Right renal pelvis (tissue), 4 donors: ENCODE results near the gene VPS8. TPM values are rescaled to one million over a fixed set of nuclear protein-coding genes. Genes with fewer than 3 reads are reported as not detected.

Experiments
- DNase-seq, 4 donors: peaks; one replicate each; pipeline ENCODE4 v3.0.0-alpha.2; 2013; ENCODE audit warnings: low read depth in 4 of 4, low spot score in 3 of 4, missing footprints in 1 of 4
- polyA plus RNA-seq, 4 donors: library from polyadenylated mRNA; unstranded; fragments of 120-200 nt; gene quantifications; one replicate each; pipeline ENCODE4 v1.2.1, GENCODE V29; 2013; ENCODE audit not compliant: insufficient read length in 4 of 4

Gene VPS8
- polyA plus RNA-seq, 4 donors = 33.9 to 42.3 (median 41.8) TPM

DNA sequence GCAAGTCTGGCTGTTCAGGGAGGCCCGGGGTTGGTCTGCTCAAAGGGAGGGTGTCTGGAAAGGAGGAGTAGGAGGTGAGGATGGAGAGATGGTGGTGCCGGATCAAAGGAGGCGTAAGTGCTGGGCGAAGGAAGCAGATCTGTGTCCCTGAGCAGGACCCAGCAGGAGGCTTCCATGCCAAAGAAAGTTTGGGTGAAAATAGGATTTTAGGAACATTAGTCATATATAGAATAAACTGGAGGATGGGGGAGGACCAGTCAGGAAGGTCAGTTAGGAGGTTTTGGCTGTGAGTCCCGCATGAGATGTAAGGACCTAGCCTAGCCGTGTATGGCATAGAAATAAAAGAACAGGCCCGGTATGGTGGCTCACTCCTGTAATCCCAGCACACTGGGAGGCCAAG, 28.6 kb upstream of the VPS8 start:
- DNase-seq = no peak

DNA sequence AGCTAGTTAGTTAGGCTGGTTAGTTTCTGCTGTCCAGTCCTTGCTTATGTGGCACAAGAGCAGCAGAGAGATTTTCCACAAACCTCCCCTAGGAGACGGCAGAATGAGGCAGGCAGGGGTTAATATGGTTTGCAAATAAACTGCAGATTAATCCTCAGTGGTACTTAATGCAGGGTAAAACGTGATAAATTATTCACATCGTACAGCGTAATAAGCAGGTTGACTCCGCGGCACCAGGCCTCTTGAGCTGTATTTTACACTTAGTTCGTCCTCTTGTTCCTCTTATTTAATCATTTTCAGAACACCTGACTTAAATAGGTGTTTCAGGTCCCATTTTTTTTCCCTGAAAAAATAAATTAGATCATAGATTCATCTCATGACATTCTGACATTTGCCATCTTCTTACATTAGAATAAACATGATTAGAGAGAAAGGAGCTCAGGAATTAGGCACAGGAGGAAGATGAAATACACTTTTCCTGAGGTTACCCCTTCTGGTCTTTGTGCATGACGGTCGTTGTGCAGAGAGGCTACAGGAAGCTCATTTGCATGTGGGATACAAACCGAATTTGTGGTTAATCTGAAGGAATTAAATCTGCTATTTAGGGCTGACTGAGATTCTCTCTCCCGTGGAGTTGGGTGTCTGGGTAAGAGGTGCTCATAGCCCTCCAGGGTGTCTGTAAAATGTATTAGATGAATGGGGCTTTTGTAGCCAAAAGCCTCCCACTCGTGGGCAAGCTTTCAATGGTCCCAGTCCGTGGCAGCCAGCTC, 27.1 kb upstream of the VPS8 start:
- DNase-seq = no peak

DNA sequence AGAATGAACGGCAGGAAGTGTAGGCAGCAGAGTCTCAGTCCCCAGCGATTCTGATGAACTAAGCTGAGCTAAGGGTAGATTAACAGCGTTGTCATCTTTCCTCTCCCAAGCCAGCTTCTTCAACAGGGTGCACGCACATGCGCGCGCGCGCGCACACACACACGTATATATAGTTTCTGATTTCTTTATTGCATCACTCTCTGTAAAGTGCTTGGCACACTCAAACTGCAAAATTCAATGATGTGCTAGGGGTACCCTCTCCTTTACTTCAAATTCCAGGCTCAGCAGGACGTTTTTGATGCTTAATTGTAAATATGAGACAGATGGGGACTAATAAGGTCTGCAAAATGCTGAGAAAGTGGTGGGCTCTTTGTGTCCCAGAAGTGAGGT, 26.1 kb upstream of the VPS8 start:
- no peak for DNase-seq

DNA sequence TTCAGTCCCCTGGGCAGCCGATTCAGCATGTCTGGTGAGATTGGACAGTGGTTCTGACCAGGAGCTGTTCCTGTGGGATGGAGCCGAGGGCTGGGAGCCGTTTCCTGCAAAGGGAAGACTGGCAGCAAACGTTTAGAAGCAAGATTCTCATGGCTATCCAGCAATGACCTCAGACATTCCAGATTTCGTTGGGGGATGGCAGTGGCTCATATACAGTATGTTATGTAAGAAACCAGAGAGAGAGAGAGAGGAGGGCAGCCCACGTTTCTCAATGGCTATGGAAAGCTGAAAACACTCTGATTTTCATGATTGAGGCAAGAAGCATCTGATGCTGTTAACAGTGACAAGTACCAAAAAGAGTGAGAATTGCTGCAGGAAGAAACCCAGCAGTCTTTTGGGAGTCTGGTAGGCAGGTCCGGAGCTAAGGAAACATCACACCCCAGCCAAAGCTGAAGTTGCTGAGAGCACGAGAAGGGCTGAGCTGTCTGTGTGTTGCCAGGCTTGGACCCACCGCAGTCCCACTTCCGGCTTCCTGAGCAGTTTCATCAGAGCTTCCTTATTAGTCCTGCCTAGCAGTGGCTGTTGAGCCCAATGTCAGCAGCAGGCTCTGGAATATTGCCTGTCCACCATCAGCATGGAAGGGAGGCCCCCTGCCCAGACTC, 25.6 kb upstream of the VPS8 start:
- DNase-seq = no peak

DNA sequence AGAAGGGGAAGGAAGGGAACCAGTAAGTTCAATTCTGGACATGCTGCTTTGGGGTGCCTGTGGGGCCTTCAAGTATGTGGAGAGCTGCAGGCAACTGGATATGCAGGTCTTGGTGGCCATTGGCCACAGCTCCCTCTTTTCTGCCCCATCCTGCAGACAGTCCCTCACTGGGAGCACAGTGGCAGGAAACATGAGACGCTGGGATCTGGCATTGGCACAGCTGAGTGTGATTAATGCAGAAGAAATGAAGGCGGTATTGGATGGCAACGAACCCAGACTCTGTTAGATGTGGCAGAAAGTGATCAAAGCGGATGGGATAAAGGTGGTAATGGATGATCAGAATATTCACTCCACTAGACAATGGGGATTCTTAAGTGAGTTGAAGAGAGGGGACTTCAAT, 23.2 kb upstream of the VPS8 start:
- no peak for DNase-seq

DNA sequence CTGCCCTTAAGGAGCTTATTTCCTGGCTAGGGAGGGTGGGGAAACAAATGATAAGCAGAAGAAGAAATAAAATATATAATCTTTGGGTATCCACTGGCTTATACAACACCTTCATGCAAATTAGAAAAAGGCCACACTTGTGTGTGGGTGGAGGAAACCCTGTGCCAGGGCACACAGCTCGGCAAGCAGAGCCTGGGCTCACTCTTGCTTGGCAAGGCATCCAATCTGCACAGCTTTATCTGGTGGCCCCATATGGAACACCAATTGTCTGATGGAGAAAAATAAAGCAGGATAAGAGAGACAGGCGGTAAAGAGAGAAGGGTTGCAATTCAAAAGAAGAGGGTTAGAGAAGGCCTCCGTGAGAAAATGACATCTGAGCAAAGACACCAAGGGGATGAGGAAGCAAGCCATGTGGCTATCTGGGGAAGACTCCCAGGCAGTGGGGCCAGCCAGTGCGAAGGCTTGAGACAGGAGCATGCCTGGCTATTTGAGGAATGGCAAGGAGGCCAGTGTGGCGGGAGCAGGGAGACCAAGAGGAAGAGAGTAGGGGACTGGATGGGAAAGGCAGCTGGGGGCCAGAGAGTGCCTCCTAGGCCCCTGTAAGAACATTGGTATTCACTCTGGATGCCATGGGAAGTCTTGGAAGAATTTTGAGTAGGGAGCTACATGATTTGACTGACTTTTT, 22.5 kb upstream of the VPS8 start:
- no peak for DNase-seq

DNA sequence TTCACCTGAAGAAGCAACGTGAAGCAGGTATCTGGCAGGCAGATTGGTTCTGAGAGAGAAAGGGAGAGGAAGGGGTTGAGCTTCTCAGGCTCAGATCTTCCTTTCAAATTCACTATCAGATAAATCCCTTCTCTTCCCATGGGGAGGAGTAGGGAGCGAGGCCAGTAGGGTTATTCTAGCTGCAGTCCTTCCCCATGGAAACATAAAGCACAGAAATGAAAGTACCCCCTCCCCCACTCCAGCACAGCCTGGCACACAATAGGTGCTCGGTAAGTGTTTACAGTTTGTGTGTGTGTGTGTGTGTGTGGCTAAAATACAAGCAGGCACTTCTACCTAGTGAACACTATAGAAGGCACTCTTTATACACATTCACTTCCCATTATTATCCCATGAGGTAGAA, 20.8 kb upstream of the VPS8 start:
- no peak for DNase-seq

DNA sequence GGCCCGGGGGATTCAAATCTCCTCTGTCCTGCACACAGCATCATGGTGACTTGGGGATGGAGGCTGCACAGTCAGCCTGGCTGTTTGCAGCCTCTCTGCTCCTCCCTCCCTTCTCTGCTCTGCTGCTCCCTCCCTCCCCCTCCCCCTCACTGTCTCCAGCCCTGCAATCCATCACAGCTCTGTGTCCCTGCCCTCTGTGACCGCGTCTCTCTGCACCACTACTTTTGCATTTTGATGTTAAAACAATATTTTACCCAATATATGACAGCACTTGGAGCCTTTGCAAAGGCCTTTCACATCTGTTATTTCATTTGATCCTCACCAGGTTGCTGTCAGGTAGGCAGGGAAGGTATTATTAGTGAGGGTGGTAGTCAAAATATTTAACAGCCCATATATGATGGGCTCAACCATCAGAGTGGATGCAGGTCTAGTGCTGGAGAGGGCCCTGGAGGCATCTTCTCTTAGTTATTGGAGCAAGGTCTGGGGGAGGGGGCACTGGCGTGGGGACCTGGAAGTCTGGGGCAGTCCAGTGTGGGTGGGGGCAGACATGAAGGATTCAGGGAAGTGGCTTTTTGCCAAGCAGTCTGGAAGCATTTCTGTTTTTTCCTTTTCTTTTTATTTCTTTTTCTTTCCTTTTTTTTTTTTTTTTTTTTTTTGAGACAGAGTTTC, 16.3 kb upstream of the VPS8 start:
- DNase-seq = no peak

DNA sequence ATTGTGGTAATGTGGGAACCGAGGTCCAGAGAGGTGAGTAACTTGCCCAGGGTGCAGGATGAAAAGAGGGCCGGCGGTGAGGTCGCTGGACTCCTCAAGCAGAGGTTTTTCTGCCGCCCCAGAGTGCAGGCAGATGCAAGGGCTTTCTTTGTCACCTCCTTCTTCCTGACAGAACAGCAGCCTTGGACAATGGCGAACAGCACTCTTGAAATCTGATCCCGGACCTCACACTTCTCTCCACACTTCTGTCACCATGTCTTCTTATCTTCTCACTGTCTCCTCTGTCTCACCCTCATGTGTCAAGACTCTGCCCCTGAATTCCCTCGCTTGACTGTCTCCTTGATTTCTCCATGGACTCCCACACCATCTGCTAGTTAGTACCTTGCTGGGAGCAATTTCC, 15.4 kb upstream of the VPS8 start:
- no peak for DNase-seq

DNA sequence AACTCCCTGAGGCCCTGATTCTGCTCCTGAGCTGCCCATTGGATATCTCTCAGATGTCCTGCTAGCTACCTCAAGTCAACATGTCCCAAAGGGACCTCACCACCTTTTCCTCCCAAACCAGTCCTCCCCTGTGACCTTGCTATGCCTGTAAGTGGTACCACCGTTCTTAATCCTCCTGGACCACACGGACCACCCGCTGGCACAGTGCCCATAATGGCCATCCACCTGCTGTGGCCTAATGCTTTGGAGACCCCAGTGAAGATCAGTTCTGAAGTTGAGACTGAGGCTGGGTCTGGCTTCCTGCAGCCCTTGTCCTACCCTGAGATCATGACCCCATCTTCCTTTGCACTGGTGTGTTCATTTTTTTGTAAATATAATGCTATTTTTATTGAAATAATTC, 15.0 kb upstream of the VPS8 start:
- DNase-seq = no peak

DNA sequence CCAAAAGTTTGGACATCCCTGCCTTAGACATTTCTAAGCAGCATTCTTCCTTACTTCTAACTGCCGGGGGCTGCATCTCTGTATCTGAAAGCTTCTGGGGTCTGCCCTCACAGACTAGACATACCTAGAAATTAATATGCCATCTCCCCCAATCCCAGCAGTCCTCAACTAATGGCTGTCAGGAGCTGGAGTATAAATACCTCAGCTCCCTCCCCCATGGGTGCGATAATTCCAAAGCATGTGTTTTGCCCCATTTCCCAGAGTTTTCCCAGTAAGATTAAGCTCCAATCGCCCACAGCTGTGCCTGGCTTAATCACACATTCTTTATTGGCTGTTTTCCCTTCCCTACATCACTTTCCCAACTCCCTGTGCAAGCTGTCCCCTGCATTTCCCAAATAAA, 13.8 kb upstream of the VPS8 start:
- DNase-seq = no peak

DNA sequence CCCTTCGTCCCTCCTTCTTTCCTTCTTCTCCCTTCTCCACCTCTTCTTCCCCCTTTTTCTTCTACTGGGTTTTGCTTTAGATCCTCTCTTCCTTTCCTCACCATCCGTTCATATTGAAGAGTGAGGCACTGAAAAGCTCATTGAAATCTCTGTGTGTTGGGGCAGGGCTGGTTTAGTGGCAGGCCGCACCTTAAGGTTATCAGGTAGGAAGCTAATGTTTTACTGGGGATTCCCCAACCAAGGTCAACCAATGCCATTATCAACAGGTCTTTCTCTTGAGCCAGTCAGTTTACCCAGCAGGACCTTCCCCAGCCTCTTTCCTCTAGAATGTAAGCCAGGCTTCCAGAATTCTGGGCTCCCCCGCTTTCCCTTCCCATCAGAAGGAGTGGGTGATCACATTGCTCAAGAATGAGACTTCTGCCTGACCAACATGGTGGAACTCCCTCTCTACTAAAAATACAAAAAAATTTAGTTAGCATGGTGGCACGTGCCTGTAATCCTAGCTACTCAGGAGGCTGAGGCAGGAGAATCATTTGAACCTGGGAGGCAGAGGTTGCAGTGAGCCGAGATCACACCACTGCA, 11.5 kb upstream of the VPS8 start:
- DNase-seq = no peak

DNA sequence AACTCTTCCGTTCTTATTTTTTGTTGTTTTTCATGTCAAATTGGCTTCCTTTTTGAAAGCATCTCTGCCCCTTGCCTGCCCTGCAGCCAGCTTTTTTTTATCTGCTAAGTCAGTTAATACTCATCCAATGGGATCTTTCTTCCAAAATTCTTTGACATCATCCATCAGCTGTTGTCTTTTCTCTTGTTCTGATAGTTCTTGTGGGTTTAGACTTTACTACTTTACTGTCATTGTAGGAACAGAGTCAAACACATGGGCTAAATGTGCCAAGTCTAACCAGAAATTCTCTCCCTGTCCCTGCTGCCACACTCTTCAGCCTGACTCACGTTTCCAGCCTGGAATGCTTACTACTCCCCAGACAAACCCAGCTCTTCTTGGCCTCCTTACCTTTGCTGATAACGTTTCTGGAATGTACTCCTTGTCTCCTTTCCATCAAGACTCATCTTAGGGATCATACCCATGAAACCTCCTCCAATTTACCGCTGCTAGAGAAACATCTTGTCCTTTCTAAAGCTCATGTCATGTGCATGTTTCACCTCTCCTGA, 10.7 kb upstream of the VPS8 start:
- no peak for DNase-seq

DNA sequence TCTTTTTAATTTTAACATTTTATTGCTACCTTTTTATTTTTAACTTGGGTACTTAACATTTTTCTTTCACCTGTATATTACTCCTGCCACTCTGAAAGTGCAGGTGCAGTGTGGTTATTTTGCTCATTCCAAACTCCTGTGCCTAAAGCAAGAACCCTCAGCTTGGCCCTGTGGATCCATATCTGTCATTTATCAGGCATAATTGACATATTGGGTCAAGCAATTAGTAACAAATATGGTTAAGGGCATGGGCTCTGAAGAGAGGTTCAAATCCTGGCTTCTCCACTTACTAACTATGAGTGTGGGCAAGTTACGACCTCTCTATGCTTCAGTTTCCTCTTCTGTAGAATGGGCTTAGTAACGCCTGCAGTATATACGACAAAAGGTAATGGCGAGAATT, 9.8 kb upstream of the VPS8 start:
- DNase-seq = no peak

DNA sequence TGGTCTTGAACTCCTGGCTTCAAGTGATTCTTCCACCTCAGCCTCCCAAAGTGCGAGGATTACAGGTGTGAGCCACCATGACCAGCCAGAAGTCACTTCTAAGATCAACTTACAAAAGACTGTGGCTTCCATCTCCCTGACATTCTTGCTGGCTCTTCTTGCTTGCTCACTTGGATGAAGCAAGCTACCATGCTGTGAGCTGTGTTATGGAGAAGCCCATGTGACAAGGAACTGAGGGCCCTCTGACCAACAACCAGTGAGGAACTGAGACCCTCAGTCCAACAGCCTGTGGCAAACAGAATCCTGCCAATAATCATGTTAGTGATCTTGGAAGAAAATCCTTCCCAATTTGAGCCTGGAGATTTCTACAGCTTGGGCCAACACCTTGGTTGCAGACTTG, 7.2 kb upstream of the VPS8 start:
- no peak for DNase-seq

DNA sequence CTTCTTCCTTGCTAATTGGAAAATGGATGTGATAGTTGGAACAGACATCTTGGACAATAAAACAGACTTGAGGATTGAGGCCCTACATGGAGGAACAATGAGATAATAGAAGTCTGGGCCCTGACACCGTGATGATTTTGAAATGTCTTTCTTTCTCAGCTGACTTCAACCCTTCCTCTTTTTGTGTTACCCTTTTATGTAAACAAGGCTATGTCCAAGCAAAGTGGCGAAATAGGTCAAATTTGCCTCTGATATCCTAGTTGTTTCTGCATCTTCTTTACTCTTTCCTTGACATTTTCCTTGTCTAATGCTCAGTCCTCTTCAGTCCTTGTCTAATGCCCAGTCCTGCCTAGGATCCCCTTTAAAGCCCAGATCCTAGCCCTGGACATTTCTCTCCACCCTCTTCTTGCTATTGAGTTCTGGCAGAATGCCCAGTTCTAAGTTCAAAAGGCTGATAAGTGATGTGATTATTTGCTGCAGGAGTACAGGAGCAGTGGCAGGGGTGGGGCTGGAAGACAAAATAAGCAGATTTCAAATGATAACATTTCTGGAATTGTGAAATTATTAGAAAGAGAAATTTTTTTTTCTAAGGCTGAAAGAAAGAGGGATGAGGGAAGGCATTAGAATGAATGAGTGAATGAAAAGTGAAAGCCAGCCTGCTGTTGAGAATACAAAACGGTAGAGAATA, 6.5 kb upstream of the VPS8 start:
- no peak for DNase-seq

DNA sequence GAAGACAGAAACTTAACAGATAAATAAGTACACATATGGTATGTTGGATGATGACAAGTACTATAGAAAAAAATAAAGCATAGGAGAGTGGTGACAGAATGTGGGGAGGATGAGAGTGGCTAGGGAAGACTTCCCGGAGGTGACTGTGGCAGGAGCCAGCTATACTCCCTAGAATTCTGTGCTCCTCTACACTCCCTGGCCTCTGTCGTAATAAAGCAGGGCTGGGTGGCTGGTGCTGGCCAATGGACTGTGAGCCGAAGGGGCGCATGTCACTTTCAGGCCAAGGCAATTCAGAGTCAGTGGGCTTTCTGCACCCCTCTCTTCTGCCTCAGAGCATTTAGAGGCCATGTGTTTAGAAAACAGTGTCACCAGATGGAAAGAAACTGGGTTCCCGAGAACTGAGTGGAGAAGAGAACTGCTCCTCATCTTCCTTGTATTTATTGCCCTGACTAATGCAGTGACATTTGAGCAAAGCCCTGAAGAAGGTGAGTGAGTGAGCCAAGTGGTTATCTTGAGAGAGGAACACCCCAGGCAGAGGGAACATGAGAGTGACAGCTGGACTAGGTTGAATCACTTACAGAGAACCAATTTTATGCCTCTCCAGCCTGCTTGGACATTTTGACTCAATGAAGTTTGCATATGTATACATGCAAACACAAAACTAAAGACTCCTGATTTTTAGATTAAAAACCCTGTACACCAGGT, 5.2 kb upstream of the VPS8 start:
- no peak for DNase-seq

DNA sequence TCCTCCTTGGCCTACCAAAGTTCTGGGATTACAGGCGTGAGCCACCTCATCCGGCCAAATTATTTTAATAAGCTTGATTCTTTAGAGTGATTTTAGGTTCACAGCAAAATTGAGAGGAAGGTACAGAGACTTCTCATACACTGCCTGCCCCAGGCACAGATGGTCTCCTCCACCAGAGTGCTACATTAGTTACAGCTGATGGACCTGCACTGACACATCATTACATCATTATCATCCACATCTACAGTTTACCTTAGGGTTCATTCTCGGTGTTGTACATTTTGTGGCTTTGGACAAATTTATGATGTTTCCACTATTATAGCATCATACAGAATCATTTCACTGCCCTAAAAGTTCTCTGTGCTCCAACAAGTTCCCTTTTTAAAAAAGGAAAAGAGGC, 4.4 kb upstream of the VPS8 start:
- DNase-seq = no peak

DNA sequence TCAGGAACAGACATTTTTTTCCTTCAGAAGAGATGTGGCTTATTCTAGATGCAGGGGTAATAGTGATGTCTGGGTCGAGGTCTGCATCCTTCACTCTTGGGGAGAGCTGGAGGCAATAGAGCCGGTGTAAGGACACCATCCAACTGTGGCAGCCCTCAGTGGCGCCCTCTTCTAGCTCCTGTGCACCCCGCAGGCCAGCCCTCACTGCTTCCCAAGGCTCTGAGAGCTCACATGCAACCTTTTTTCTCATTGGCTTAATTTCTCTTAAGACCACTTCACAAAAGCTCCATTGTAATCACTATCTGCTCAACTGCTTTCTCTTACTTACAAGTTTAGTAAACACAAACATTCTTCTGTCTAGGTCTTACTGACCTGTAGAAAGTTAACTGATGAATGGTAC, 3.9 kb upstream of the VPS8 start:
- no peak for DNase-seq

DNA sequence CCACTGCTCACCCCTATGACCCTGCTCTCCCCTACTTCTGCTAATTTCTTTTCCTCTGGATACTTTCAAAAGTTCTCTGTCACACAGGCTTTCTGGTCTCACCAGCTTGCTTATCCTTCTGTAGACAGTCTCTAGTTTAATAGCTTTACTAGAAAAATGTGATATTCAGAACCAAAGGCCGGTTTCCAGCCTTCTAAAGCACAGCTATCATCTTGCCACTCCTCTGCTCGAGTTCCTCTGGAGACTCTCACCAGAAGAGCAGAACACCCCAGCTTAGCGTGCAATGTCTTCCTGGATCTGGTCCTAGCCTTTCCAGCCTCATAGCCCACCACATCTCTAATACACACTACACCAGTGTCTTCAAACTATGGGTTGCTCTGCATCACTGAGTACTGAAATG, 1.8 kb upstream of the VPS8 start:
- no peak for DNase-seq
